ENCODE results near the gene ZNF670.
"Not testable (repeated sequence)": the region's sequence is repeated elsewhere in the genome, so short reads cannot be mapped to it uniquely, and the experiment has no call there.

GRCh38 chr1:247126601-247127000 lies 48.0 kb upstream of the ZNF670 start:
- not testable (repeated sequence) for TF ChIP-seq POLR2AphosphoS5 (IDR thresholded peaks at IDR 0.05; ENCODE audit: borderline replicate concordance, low read depth, low read length); EZH2 (IDR thresholded peaks at IDR 0.05)
